Cerebellar nuclear complex (tissue), 1 donor: ENCODE results near the gene MTUS2.

ENCODE experiments used
- DNase-seq, 2 experiments: peaks; one replicate each; lab custom pipeline; 2025; lab: John Stamatoyannopoulos, UW

Gene MTUS2

DNA sequence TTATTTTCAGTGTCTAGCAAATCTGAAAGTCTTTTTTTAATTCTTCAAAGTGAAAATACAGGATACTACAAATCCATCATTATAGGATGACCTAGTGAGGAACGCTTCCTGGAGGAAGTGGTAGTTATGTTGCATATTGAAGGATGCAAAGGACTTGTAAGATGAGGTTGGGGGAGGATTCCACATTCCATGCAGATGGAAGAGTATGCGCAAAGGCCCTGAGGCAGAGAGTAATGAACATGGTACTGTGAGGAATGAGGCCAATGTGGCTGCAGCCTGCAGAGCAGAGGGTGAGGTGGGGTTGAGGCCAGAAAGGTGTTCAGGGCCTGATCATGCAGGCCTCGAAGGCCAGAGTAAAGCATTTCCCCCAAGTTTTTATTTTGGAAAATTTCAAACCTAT lies 202.8 kb downstream of the MTUS2 start:
- no peak for DNase-seq

DNA sequence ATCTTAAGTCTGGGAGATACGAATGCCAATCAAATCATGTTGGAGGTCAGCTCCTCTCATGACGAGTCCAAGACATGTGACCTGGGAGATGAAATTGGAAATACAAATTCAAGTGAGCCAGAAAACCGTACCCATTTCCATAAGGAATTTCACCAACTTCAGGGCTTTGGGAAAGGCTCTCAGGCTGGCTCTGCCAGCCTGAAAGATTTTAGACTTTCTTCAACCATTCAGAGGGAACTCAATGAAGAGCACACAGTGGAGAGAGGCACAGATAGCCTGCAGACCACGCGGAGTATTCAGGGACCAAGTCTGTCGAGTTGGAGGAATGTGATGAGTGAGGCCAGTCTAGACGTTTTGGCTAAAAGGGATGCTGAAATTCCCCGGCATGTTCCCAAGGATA lies 204.6 kb downstream of the MTUS2 start:
- DNase-seq = no peak

GRCh38 chr13:29028868-29029267 lies 208.7 kb downstream of the MTUS2 start:
- DNase-seq = no peak

DNA sequence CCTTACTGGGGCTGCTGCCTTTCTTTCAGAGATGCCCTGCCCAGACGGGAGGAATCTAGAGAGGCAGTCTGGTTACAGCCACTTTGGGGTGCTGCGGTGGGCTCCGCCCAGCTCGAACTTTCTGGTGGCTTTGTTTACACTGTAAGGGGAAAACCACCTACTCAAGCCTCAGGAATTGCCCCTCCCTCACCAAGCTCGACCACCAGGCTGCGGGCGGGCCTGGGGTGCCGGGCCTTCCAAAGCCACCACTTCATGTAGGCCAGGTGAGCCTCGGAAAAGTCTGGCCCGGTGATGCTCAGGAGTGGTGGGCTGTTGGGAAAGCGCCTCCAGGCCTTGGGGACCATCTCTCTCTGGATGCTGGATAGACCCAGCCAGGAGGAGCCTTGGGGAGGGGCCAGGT lies 218.6 kb downstream of the MTUS2 start:
- no peak for DNase-seq

GRCh38 chr13:29039212-29039611 lies 219.1 kb downstream of the MTUS2 start:
- DNase-seq = no peak

DNA sequence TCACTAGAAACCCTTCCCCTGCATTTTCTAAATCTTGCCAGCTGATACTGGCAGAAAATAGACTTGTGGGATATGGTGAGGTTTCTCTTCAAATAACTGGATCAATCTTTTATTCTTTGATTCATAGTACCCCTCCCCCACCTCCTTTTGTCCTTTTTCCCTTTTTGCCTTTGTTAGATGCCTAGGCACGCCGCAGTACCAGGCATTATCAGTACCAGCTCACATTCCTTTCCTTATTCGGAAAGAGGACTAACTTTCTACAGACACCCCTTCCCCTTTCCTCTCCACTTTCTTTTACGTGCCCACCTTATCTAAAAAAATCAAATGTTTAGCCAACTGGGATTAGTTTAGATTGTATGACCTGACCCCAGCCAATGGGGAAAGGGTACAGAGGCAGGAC lies 226.4 kb downstream of the MTUS2 start:
- DNase-seq = no peak

DNA sequence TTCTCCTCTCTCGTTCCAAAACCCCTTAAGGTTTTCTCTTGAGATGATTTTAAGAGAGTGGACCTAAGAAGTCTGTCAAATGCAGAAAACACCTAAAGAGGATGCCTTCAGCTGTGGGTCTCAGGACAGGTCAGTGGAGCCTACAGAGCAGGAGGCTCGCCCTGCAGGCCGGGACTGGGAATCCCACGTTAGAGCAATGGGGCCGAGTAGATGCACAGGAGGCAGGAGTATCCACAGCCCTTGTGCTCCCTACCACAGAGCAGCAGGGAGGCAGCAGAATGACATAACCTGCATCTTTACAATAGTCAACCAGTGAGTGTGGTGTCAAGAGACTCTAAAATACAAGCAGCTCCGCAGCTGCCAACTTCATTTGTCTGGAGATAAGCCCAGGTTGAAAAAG lies 229.4 kb downstream of the MTUS2 start:
- no peak for DNase-seq

DNA sequence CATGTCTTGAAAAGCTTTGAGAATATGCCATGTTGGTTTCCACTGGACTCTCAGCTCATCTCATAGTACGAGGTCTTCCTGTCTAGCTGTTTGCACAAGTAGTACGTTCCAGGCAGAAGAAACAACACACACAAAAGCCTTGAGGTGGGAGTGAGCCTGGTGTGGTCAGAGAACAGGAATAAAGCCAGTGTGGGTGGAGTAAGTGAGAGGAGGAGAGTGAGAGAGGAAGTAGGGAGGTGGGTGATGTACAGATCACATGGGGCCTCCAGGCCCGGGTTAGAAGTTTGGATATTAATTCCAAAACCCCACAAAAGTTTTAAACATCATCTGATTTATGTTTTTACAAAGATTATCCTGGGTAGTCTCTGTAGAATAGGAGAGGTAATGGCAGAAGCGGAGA lies 230.6 kb downstream of the MTUS2 start:
- no peak for DNase-seq

GRCh38 chr13:29059800-29060199 lies 239.7 kb downstream of the MTUS2 start:
- no peak for DNase-seq

DNA sequence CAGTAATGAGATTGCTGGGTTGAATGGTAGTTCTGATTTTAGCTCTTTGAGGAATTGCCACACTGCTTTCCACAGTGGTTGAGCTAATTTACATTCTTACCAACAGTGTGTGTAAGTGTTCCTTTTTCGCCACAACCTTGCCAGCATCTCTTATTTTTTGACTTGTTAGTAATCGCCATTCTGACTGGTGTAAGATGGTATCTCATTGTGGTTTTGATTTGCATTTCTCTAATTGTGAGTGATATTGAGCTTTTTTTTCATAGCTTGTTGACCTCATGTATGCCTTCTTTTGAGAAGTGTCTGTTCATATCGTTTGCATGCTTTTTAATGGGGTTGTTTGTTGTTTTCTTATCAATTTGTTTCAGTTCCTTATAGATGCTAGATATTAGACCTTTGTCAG lies 245.0 kb downstream of the MTUS2 start:
- no peak for DNase-seq

- DNase-seq = no peak
Measured at GRCh38 chr13:29067306-29067945, 247.3 kb downstream of the MTUS2 start.

DNA sequence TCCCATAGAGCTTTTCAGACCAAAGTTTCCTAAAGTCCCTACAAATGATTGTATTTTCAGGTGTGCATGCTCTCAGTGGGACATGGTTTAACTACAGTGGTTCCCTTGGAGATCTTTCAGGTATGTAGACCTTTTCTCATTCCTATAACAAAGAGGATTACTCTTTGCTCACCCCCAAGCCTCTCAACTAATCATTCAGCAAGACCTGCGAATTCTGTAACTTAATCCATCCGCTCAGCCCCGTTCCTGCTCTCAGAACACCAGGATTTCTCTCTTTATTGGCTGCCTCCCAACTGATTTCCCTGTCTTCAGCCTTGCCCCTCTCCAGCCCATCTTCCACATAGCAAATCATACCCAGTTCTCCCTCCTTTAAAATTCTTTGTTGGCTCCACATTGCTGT lies 253.6 kb downstream of the MTUS2 start:
- no peak for DNase-seq

DNA sequence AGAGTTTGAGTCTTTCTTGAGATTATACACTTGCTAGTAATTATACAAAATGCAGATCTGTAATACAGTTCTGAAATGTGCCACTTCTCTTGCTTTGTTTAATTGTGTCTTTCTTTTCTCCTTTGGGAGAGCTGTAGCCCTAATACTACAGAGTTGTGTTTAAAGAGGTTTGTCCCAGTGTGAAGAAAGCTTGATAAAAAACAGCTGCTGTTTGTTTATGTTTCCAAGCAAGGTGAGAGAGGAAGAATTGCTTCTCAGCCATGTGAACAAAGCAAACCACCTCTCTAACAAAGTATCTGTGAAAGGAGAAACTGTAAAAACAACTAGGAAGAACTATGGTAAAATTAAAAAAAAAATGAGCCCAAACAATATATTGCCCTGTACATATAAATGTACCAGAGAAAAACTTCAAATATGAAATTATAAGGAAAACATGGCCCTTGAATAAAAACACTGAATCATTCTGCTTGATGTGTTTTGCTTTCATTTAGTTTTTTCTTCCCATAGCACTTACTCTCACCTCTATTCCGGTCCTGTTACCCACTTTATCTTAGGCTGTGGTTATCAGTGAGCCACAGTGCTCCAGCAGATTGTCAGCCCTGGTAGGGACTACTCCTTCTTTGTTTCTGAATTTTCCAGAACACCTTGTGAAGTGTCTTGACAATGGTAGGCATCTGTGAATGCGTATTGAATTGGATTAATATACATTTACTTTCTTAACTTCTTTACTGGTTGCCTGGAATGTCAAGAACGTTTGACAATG lies 257.1 kb downstream of the MTUS2 start:
- no peak for DNase-seq

GRCh38 chr13:29081036-29081435 lies 260.9 kb downstream of the MTUS2 start:
- no peak for DNase-seq

DNA sequence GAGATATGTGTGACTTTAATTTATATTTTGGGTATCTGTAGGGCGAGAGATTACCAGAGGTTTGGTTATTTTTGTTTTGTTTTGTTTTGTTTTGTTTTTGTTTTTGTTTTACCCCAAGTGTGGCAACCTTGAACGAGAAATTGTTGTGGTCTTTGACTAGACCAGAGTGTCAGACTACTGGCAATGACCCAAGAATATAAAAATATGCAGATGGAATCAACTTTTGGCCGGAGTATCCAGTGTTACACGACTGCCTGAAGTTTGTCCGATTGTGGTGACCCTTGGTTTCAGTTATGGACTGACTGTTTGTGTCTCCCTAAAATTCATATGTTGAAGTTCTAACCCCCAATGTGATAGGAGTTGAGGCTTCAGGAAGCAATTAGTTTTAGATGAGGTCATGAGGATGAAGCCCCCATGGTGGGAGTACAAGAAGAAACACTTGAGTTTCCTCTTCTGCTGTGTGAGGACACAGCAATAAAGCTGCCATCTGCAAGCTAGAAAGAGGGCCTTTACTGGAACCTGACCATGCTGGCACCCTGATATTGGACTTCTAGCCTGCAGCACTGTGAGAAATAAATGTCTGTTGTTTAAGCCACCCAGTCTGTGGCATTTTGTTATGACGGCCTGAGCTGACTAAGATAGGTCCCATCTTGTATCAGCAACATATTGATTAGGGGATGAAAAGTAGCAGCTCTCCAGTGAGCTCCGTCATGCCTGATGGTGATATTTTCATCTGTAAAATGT lies 261.7 kb downstream of the MTUS2 start:
- DNase-seq = no peak

- DNase-seq = no peak
Measured at GRCh38 chr13:29099781-29100406, 279.8 kb downstream of the MTUS2 start.

- DNase-seq = no peak
Measured at GRCh38 chr13:29100758-29101157, 280.6 kb downstream of the MTUS2 start.

GRCh38 chr13:29101409-29101808 lies 281.3 kb downstream of the MTUS2 start:
- DNase-seq = no peak

DNA sequence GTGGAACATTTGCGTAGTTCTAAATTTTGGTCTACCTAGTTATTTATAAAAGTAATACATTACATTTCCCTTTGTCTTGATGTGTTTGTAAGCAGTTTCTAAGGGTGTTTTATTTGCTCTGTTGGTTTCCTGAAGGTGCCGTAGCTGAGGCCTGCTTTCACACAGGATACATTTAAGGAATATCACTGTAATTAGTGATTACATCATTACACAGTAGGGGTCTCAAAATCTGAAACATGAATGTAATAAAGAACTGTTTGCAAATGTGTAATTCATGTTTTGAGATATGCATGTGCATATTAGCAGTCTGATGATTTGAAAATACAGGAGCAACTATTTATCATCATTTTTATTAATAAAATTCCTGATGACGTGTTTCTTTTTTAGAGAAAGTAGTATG lies 281.8 kb downstream of the MTUS2 start:
- no peak for DNase-seq

DNA sequence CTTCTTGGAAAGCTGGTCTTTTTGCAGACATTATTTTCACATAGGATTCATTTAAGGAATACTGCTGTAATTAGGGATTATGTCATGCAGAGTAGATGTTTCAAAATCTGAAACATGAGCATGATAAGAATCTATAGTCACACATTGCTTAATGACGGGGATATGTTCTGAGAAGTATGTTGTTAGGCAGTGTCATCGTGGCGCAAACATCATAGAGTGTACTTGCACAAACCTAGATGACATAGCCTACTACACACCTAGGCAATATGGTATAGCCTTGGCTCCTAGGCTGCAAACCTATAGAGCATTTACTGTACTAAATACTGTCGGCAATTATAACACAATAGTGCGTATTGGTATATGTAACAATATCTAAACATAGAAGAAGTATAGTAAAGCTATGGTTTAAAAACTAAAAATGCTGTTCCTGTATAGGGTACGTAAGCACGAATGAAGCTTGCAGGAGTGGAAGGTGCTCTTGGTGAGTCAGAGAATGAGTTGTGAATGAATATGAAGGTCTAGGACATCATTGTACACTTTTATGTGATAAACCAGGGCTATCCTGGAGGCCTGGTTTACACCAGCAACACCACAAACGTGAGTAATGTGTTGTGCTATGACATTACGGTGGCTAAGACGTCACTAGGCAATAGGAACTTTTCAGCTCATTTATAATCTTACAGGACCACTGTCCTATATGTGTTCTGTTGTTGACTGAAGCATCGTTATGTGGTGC lies 283.1 kb downstream of the MTUS2 start:
- DNase-seq = no peak

DNA sequence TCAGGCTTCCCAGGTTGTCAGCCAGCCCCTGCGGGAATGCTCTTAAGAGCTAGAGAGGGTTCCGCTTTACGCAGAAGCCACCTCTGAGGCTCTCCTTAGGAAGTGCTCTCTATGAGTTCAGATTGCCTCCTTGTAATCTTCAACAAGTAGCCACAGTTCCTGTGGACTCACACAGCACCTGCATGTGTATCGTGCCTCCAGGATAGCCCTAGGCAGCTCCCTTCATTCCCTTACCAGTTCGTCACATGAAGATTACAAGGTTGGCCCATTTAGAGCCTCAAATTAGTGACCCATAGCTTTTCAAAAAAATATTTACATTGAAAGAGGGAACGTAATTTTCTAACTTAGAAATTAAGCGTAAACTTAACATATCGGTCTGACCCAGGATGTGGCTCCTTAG lies 284.3 kb downstream of the MTUS2 start:
- no peak for DNase-seq

- no peak for DNase-seq
Measured at GRCh38 chr13:29105779-29106178, 285.6 kb downstream of the MTUS2 start.
